Activated T-cell treated with anti-CD3 and anti-CD28 coated beads for 4 hours (primary cell): ENCODE measurements around the gene AGO3.
A peak's percentile ranks its signal among the peaks of the same experiment; 100 is the strongest.

Experiments
- DNase-seq: peaks from one replicate; pipeline ENCODE4 v3.0.0-alpha.2; 2020

The AGO3 gene

DNA sequence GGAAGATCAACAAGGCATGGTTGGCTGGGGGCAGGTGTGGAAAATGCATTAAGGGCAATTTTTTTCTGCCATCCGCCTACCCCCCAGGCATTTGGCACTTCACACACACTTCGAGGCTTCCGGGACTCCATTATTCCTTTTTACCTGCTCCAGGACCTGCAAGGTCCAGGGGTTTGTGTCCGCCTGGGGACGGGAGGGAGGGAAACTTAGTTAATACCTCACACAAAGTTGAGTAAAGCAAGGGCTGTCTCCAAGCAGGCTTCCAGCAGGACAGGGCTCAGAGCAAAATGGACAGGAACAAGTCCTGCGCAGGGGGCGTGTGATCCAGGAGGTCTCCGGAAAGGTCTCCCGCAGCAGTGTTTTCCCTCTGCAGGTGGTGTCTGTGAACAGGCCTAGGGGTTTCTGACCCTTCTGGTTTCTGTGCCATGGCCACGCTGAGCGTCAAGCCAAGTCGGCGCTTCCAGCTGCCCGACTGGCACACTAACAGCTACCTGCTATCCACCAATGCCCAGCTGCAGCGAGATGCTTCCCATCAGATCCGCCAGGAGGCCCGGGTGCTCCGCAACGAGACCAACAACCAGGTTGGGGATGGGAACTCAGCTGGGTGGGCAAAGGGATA is 153.7 kb downstream of the AGO3 start:
- no peak for DNase-seq

DNA sequence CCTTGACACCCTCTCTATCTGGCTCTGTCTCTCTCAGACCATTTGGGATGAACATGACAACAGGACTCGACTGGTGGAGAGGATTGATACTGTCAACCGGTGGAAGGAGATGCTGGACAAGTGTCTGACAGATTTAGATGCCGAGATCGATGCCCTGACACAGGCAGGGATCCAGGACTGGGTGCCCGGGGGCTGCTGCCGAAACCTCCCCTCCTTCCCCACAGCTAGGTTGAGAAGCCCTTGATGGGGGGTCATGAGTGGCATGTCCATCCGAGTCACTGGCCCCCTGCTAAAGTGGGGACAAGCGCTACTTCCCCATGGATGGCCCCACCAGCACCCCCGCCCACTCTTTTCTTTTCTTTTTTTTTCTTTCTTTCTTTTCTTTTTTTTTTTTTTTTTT is 154.2 kb downstream of the AGO3 start:
- DNase-seq: no peak

DNA sequence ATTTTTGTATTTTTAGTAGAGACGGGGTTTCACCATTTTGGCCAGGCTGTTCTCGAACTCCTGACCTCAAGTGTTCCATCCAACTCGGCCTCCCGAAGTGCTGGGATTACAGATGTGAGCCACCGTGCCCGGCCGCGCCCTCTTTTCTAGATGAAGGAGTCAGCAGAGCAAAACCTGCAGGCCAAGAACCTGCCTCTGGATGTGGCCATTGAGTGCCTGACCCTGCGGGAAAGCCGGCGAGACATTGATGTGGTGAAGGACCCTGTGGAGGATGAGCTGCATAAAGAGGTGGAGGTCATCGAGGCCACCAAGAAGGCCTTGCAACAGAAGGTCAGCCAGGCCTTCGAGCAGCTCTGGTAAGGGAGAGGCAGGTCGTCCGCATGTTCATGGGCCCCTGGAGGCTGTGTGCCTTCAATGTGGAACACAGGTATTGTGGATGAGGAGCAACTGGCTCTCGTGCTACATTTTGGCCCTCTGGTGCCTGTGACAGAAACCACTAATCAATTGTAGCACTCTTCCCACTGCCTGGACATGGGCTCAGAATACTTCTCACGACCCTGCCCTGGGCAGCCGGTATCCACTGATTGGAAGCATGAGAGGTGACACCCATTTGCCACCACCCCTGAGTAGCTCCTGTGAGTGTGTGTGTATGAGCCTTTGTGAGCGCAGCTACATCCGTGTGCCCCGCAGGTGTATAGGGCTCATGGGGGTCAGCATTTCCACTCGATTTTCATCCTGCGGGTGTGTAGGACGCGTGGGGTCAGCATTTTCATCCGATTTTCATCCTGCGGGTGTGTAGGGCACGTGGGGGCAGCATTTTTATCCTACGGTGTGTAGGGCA is 155.0 kb downstream of the AGO3 start:
- no peak for DNase-seq

DNA sequence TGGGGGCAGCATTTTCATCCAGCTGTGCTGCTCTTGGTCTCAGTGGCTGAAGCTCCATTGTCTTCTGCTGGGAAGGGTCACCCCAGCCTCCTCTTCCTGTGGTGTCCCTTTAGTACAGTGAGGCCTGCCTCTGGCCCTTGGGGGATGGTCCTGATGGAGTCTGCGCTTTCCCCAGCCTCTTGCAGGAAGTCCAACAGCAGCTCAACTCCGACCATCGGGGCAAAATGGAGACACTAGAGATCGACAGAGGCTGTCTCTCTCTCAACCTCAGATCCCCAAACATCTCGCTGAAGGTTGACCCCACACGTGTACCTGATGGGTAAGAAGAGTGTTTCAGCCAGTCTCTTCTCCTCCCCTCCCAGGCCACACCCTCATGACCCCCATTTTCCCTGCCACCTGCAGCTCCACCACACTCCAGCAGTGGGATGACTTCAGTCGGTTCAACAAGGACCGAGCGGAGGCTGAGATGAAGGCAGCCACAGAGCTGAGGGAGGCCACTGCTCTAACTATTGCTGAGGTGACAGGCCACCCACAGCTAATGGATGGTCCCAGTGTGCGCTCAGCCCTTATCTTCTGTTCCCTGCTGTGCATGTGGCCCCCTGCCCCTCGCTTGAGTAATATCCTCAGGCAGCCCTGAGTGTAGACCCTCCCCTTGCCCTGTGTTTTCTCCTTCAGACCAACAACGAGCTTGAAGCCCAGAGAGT is 155.8 kb downstream of the AGO3 start:
- no peak for DNase-seq

DNA sequence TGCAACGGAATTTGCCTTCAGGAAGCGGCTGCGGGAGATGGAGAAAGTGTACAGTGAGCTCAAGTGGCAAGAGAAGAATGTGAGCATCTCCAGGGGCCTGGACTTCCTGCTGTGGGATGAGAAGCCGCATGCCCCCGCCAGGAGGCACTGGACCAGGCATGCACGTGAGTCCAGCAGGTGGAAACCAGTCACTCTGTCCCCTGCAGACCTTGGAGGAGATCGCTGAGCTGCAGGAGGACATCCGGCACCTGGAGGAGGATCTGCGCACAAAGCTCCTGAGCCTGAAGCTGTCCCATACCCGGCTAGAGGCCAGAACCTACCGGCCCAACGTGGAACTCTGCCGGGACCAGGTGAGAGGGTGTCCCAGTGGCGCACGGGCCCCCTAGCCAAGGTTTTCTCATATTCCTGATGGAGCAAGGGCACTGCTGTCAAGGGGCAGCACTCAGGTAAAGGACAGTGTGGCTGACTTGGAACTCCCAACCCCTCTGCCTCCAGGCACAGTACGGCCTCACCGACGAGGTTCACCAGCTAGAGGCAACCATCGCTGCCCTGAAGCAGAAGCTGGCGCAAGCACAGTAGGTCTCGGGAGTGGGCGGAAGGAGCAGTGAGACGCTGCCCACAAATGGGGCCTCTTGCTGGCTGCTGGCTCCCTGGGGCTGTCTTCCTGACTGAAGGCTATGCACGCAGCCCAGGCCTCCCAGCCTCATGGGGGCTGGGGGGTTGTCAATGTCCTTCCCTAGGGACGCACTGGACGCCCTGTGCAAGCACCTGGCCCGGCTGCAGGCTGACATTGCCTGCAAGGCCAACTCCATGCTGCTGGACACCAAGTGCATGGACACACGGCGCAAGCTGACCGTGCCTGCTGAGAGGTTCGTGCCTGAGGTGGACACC is 156.6 kb downstream of the AGO3 start:
- no peak for DNase-seq

DNA sequence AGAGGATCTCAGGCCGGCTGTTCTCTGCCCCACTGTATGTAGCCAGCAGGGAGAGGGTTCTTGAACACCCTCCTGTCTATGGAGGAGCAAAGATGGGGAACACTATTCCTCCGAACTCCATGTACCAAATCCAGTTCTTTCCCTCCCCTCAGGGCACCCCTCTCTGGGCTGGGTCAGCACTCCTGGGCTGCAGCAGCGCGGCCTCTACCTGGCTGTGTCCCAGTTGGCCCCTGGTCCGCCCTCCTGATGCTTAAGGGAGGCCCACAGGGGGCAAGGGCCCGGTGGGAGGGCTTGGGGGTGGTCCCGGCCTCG is 157.3 kb downstream of the AGO3 start:
- no peak for DNase-seq

DNA sequence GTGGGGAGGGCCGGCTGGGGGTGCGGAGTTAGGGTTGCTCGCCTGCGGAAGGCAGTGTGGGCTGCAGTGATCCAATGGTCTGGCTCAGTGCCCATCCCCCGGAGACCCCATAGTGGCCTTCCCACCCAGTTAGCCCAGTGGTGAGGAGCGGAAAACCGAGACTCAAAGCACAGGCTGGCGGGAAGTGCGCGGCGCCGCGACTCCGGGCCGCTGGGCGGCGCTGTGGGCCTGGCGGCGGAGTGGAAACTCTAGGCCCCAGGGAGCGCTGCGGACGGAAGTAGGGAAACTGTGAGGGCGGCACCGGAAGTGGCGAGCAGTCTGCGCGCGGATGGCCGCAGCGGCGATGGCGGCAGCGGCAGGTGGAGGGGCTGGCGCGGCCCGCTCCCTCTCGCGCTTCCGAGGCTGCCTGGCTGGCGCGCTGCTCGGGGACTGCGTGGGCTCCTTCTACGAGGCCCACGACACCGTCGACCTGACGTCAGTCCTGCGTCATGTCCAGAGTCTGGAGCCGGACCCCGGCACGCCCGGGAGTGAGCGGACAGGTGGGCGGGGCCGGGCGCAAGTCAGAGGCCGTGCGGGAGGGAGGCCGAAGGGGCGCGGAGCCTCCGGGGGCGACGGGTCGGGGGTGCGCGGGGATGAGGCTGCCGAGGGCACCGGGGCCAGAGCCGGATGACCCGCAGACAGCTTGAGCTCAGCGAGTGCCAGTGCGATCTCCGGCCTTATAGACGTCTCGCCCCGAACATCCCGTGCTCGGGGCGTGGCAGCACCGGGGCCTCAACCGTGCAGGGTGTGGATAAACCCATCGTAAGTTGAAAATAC is 157.9 kb downstream of the AGO3 start, which contains the start of gene ADPRS:
Gene ADPRS (plus strand): TSS at position 316 of the 816 bp plus-strand sequence. CDS start 13 bp downstream, at position 329.
- DNase-seq: peak; percentile 84

DNA sequence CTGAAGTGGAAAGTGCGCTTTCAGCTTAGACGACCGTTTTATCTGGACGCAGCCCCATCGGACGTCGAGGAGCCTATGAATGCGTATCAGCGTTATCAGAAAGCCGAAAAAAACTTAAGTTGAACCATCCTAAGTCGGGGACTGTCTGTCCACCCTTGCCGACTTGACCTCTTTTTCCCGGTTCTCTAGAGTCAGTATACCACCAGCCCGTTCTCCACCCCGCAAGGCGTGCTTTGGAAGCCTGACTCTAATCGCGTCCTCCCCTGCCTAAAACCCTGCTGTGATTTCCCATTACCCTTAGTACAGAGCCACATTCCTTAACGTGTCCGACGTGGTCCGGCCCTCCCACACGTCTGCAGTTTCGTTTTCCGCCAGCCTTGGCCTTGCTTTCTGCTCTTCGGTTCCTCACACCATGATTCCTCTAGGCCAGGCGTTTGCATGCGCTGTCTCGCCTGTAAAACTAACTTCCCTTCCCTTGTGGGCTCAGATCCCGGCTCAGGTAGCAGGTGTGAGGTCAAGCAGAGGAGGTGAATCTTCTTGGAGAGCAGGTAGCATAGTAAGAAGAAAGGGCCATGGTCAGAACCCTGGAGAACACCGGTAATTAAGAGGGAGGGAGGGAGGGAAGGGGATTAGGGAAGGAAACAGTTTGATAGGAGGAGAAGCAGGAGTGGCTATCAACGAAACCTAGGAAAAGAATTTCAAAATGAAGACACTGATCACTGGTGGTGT is 158.7 kb downstream of the AGO3 start:
- no peak for DNase-seq

DNA sequence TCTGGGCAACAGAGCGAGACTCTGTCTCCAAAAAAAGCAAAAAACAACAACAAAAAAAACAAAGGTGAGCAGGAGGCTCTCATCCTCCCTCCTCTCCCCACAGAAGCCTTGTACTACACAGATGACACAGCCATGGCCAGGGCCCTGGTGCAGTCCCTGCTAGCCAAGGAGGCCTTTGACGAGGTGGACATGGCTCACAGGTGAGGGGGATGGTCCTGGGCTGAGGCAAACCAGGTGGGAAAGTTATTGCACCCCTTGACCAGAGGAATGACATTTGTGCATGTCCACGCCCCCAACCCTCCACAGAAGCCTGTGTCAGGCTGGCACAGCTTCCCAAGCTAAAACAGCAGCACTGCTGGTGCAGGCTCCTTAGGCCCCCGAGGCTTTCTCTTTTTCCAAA is 160.2 kb downstream of the AGO3 start:
- no peak for DNase-seq

DNA sequence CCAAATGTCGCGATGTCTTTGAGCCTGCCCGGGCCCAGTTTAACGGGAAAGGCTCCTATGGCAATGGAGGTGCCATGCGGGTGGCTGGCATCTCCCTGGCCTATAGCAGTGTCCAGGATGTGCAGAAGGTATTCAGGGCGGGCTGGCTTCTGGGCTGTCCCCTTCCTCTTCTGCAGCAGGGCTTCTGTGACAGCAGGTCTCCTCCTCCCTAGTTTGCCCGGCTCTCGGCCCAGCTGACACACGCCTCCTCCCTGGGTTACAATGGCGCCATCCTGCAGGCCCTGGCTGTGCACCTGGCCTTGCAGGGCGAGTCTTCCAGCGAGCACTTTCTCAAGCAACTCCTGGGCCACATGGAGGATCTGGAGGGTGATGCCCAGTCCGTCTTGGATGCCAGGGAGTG is 160.8 kb downstream of the AGO3 start:
- no peak for DNase-seq

DNA sequence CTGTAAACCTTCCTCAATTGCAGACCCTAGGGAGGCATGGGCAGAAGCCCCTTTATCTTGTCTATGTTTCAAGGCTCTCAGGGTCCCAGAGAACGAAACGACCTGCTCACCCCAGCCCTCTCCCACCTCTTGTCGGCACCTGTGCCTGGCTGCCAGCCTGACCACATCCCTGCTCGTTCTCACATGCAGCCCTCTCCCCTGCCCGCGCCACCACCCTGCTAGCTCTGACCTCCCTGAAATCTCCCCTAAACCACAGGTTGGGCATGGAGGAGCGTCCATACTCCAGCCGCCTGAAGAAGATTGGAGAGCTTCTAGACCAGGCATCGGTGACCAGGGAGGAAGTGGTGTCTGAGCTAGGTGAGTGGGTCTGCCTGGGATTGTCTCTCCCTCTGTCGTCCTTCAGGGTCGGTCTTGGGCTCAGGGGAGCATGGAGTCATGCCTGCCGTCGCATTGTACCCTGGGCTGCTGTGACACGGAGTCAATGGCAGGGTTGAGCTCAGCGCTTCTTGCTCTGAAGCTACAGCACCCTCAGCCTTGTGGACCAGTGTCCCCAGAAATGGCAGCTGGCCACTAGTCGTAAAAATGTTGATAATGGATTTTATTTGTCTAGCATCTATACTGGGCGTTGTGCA is 161.4 kb downstream of the AGO3 start:
- no peak for DNase-seq

DNA sequence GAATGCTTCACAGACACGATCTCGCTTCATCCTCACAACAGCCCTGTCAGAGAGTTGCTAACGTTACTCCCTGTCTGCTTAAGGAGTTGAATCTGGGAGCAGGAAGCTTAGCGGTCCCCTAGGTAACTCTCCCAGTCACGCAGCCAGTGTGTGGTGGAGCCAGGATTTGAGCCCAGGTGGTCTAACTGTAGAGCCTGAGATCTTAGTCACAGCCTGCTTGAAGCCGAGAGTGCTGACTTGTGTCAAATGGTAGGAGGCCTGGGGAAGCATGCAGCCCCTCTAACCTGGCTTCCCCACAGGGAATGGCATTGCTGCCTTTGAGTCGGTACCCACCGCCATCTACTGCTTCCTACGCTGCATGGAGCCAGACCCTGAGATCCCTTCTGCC is 161.9 kb downstream of the AGO3 start:
- DNase-seq: no peak

DNA sequence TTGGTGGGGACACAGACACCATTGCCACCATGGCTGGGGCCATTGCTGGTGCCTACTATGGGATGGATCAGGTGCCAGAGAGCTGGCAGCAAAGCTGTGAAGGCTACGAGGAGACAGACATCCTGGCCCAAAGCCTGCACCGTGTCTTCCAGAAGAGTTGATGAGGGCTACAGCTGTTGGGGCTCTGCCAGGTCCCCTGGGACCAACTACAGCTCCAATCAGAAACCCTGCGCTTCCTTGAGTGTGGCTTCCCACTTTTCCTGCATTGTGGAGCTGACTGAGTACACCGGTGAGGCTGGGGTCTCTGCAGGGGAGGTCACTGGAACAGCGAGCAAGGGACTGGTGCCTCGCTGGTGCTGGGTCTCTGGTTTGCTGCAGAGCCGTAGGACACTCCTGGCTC is 162.3 kb downstream of the AGO3 start:
- DNase-seq: no peak

DNA sequence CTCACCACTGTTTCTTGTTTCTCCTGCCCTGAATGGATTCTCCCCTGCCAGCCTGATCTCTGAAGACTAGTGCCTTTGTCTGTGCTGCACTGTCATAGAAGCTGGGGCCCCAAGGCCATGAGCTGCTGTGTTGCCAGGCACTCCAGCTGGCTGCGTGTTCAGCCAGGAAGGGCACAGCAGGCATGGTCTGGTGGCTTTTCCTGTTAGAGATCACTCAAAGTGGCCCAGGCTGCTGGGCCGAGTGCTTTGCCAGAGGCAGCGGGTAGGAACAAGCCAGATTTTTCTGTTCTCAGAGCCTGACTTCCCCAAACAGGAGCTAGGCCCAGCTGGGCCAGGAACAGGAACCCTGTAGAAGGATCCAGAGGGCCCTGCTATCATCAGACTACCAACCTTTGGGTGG is 163.0 kb downstream of the AGO3 start:
- no peak for DNase-seq

DNA sequence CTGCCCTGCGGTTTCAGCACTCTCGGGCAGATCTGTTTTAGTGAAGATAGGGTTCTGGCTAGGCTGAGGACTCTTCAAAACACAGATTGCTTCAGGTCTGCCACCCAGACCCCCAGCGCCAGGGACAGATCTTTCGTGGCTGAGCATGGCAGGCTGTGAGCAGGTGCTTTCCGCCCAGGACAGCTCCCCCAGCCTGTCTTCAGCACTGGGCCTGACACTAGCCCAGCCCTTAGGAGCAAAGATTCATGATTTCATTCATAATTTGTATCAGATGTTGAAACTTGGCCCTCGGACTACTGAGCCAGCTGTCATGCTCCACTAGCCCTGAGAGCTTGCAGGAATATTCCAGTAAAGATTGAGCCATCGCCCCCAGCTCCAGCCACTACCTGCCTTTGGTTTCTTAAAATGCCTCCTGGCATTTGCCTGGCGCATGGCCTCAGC is 163.7 kb downstream of the AGO3 start:
- no peak for DNase-seq

DNA sequence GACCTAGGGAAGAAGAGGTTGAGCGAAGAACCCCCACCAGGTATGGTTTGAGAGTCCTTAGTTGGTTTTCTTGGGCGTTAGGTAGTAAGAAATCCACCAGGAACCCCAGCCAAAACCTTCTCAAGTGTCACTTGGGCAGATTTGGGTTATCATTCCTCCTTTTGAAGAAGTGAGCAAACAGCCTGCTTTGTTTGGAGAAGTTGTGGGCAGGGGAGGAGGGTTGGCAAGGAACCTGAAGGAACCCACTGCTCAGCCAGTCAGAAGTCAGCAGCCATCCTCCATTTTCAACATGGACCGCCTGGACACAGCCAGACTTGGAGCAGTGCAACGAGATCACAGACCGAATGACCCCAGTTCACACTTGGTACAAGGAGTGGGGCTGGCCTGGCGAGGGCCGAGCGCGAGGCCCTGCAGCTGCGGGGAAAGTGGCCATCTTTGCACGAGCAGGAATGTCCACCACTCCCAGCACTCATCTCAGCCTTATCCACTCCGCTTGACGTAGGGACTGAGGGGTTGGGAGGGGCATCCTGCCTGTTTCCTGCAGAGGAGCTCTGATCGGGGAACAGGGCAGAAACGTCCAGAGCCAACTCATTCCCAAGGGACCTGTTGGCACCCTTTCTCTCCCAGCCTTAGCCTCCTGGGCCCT is 165.0 kb downstream of the AGO3 start:
- no peak for DNase-seq

DNA sequence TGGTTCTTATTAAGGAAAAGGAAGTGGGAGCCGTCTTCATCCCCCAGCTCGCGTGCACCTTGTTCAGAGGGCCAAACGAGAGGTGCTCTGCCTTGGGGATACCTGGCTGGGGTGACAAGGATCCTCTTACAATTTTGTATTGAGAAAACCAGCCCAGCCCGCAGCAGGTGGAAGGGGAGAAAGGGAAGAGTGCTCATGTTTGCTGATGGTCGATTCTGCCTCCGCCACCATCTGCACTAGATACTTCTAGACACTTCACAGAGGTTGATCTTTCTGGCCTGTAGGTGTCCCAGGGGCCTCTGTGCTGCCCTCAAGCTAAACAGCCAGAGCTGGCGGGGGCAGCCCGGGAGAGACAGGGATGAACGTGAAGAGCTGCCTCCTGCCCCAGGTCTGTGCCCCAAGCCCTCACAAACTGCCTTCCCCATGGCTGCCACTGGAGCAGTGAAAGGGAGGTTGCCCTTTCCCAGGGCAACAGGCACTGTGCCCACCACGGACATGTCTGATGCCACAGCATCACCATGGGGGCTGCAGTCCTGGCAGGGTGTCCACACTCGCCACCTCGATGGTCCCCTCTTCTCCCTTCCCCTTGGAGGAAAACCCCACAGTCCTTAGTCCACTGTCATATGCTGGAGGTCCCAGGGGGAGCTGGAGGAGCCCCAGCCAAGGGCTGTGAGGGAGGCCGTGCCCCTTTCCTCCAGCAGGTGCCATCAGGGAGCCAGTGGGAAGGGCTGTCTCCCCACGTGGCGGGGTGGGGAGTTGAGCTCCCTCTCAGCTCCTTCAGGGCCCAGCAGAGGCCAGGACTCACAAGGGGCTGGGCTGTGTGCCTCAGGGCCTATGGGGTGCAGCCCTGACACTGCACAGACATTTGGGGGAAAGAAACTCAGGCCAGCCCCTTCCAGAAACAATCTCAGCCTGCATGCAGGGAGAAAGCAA is 165.9 kb downstream of the AGO3 start:
- no peak for DNase-seq

DNA sequence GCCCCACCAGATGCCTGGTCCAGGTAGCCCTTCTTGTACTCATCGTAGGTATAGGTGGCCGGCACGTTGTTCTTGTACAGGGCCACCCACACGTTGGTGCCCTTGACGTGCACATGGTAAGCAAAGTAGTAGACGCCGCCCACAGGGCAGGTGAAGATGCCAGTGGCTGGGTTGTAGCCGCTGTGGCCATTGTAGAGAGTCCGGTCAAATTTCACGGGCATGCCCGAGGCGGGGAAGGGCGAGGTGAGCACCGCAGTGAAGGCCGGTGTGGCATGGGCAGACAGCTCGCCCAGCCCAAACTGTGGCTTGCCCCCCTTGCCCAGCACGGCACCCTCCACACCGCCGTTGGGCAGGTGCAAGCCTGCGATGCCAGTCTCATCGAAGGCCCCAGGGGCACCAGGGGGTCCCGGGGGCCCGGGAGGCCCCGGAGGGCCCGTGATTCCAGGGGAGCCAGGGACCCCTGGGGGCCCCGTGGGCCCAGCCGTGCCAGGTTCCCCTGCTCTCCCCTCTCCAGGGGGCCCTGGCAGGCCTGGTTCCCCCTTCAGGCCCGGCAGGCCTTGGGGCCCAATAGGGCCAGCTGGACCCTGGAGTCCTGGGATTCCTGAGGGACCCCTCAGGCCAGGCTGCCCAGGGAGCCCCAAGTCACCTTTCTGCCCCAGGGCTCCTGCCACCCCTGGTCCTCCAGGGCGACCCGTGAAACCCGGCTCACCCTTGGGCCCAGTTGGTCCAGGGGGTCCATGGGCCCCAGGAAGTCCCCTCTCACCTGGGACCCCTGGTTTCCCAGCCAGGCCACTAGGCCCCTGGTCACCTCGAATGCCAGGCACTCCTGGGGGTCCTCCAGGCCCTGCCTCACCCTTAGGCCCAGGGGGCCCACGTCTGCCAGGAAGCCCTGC is 167.0 kb downstream of the AGO3 start:
- DNase-seq: no peak
